ENCODE data around the gene PLEKHG4. TPM values are rescaled to one million over a fixed set of nuclear protein-coding genes. Genes with fewer than 3 reads are reported as not detected.

The PLEKHG4 gene
- total RNA-seq, 1 experiment from 2014 or later, result 12.9 TPM

DNA sequence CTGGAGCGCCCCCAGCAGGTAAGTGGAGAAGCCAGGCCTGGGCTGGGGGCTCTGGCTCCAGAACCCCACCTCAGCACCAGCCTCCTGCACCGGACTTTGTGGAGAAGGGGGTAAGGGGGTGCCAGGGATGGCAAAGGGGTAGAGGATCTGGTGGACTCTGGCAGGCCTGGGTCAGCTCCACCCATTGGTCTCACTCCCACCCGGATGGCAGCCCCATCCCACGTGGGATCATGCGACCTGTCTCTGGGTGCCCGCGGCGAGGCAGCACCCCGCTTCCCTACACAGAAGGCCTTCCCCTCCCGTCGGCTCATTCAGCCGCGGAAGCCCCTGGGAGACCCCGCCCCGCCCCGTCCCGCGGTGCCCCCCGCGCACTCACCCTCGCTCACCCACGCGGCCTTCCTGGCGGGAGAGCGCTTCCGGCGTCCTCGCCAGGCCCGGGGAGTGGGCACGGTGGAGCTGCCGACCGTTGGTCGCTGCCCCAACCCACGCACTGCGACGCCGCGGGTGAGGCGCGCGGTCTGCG, 498 bp upstream of the PLEKHG4 start:
- in situ Hi-C loops (cut with HindIII; ENCODE audit: low pct_unique_long_range_greater_than_20kb, low sequenced_read_pairs), result no loop called here
- peak; percentile 28 for DNase-seq (ENCODE audit: low read depth, low spot score)

DNA sequence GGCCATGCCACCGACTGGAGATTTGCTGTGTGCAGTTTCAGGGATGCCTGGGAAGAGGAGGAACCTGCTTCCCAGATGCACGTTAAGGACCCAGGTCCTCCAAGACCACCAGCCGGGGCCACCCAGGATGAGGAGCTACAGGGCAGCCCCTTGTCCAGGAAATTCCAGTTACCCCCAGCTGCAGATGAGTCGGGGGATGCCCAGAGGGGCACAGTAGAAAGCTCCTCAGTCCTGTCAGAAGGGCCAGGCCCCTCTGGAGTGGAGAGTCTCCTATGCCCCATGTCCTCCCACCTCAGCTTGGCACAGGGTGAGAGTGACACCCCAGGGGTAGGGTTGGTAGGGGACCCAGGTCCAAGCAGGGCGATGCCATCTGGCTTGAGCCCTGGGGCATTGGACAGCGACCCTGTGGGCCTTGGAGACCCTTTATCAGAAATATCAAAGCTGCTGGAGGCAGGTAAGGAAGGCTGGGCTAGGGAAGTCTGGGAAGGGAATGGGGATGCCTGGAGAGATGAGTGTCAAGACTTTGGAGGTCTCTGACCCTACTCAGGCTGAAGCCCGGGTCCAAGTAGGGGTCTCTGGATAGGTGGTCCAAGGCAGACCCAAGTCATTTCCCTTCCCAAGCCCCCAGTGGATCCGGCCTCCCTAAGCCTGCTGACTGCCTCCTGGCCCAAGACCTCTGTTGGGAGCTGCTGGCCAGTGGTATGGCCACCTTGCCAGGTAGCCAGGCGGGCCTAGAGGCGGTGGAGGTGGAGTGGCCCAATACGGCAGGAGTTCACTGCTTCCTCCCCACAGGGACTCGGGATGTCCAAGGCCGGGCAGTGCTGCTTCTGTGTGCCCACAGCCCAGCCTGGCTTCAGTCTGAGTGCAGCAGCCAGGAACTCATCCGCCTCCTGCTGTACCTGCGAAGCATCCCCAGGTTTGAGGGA, 1.0 kb downstream of the PLEKHG4 start:
- no peak for DNase-seq (ENCODE audit: low read depth, low spot score)
- in situ Hi-C loops (cut with HindIII; ENCODE audit: low pct_unique_long_range_greater_than_20kb, low sequenced_read_pairs), result no loop called here

DNA sequence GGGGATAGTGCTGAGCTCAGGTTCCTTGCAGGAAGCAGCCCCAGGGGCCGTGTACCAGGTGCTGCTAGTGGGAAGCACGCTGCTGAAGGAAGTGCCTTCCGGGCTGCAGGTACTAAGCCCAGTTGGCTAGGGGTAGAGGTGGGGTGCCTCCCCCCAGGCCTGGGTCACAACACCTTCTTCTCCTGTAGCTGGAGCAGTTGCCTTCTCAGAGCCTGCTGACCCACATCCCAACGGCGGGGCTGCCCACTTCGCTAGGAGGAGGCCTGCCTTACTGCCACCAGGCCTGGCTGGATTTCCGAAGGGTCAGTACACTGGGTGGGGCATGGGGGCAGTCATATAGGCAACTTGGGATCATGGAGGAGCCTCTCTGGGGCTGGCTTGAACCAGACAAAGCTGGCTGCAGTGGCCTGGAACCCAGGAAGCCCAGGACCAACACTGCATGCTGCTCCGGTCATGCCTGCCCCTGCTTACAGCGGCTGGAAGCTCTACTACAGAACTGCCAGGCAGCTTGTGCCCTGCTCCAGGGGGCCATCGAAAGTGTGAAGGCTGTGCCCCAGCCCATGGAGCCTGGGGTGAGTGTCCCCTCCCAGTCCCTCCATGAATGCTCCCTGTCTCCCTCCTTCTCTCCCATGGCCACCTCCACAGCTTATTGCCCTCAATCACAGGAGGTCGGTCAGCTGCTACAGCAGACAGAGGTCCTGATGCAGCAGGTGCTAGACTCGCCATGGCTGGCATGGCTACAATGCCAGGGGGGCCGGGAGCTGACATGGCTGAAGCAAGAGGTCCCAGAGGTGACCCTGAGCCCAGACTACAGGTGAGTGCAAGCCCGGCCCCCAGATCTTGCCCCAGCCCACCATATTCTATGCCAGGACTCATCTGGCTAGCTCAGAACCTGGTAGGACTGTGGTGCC, 2.5 kb downstream of the PLEKHG4 start:
- in situ Hi-C loops (cut with HindIII; ENCODE audit: low pct_unique_long_range_greater_than_20kb, low sequenced_read_pairs), result no loop called here
- no peak for DNase-seq (ENCODE audit: low read depth, low spot score)

DNA sequence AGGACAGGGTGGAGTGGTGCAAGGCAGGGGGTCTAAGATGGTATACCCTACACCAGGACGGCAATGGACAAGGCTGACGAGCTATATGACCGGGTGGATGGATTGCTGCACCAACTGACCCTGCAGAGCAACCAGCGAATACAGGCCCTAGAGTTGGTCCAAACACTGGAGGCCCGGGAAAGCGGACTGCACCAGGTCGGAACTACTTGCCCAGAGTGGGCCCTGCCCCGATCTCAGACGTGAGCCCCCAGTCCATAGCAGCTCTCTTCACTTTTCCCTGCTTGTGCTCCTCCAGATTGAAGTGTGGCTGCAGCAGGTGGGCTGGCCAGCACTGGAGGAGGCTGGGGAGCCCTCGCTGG, 3.1 kb downstream of the PLEKHG4 start:
- in situ Hi-C loops (cut with HindIII; ENCODE audit: low pct_unique_long_range_greater_than_20kb, low sequenced_read_pairs), result no loop called here

DNA sequence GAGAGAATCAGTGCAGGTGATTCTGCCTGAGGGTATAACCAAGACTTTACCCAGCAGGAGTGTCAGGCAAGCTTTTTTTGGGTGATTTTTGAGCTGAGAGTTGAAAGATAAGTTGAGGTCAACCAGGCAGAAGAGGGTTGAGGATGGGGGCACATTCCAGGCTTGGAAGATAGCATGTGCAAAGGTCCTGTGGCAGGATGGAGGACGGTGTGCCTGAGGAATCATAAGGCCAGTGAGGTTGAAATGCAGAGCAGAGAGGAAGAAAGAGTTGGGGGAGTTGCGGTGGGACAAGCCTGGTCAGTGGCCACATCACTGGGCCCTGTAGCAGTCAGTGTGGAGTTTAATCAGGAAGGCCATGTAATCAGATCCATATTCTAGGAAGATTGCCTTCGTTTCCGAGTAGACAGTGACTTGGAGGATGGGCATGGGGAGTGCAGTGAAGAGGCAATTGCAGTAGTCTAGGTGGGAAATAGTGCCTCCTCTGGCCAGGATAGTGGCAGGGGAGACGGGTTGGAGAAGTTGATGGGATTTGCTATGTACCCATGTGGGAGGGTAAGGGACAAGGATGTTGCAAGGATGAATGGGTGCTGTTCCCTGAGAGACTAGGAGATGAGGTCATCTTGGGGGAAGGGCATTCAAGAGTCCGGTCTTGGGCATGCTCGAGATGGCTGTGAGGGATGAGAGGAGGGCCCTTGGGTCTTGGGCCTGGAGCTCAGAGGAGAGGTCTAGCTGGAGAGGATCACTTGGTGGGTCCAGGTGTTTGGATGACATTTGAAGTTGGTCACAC, 3.9 kb downstream of the PLEKHG4 start:
- in situ Hi-C loops (cut with HindIII; ENCODE audit: low pct_unique_long_range_greater_than_20kb, low sequenced_read_pairs), result no loop called here
- DNase-seq (ENCODE audit: low read depth, low spot score), result no peak

More for the DNA sequence above, 3.1 kb downstream of the PLEKHG4 start:
- no peak for DNase-seq (ENCODE audit: low read depth, low spot score)

DNA sequence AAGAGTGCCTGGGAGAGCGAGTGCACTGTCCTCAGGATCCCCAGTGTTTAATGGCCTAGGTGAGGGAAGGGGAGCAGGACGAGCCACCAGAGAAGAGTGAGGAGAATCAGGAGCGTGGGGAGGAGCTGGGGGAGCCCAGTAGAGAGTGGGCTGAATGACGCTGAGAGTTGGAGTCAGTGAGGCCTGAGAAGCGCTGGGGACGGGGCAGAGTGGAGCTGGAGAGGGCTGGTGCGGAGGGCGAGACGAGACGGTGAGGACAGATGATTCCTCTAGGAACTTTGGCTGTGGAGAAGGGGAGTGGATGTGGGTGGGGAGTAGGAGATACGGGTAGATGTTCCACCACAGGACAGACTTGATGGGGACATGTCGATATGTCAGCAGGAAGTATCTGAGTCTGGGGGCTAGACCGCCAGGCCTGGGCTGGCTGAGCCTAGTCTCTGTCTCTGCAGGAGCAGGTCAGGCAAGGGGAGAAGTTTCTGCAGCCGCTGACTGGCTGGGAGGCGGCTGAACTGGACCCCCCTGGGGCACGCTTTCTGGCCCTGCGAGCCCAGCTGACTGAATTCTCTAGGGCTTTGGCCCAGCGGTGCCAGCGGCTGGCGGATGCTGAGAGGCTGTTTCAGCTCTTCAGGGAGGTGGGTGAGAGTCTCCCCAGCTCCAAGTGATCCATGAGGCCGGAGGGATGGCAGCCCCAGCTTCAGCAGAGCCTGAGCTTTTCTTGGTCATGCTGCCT, 4.7 kb downstream of the PLEKHG4 start:
- no peak for DNase-seq (ENCODE audit: low read depth, low spot score)
- in situ Hi-C loops (cut with HindIII; ENCODE audit: low pct_unique_long_range_greater_than_20kb, low sequenced_read_pairs), result no loop called here

DNA sequence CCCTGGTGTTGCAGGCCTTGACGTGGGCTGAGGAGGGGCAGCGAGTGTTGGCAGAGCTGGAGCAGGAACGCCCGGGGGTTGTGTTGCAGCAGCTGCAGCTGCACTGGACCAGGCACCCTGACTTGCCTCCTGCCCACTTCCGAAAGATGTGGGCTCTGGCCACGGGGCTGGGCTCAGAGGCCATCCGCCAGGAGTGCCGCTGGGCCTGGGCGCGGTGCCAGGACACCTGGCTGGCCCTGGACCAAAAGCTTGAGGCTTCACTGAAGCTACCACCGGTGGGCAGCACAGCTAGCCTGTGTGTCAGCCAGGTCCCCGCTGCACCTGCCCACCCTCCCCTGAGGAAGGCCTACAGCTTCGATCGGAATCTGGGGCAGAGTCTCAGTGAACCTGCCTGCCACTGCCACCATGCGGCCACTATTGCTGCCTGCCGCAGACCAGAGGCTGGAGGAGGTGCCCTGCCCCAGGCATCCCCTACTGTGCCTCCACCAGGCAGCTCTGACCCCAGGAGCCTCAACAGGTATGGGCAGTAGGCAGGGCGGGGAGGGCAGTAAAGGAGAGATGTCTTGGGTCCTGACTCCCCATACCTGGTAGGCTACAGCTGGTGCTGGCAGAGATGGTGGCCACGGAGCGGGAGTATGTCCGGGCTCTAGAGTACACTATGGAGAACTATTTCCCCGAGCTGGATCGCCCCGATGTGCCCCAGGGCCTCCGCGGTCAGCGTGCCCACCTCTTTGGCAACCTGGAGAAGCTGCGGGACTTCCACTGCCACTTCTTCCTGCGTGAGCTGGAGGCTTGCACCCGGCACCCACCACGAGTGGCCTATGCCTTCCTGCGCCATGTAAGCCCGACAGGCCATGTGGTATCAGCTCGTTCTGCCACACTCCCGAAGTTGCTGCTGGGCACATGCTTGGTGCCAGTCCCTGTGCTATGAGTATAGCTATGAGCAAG, 5.6 kb downstream of the PLEKHG4 start:
- in situ Hi-C loops (cut with HindIII; ENCODE audit: low pct_unique_long_range_greater_than_20kb, low sequenced_read_pairs), result no loop called here
- peak; percentile 43 for DNase-seq (ENCODE audit: low read depth, low spot score)

DNA sequence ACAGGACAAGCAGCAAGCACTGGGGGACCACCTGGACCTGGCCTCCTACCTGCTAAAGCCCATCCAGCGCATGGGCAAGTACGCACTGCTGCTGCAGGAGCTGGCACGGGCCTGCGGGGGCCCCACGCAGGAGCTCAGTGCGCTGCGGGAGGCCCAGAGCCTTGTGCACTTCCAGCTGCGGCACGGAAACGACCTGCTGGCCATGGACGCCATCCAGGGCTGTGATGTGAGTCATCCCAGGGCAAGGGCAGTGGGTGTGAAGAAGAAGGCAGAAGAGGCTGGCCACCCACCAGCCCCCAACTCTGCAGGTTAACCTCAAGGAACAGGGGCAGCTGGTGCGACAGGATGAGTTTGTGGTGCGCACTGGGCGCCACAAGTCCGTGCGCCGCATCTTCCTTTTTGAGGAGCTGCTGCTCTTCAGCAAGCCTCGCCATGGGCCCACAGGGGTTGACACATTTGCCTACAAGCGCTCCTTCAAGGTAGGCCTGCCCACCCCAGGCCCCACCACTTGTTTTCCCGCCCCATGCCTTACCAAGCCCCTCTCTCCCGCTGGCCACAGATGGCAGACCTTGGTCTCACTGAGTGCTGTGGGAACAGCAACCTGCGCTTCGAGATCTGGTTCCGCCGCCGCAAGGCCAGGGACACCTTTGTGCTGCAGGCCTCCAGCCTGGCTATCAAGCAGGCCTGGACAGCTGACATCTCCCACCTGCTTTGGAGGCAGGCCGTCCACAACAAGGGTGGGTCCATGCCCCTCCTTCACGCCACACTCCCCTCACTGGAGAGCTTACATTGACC, 7.3 kb downstream of the PLEKHG4 start:
- no peak for DNase-seq (ENCODE audit: low read depth, low spot score)
- in situ Hi-C loops (cut with HindIII; ENCODE audit: low pct_unique_long_range_greater_than_20kb, low sequenced_read_pairs), result no loop called here

DNA sequence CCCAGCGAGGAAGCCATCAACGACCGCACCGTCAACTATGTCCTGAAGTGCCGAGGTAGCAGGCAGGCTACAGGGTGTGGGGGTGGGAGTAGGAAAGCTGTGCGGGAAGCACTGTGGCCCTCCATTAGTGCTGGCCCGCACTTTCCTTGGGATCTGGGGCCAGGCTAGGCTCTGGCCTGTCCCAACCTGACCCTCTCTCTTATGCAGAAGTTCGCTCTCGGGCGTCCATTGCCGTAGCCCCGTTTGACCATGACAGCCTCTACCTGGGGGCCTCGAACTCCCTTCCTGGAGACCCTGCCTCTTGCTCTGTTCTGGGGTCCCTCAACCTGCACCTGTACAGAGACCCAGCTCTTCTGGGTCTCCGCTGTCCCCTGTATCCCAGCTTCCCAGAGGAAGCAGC, 8.6 kb downstream of the PLEKHG4 start:
- DNase-seq (ENCODE audit: low read depth, low spot score), result no peak
- in situ Hi-C loops (cut with HindIII; ENCODE audit: low pct_unique_long_range_greater_than_20kb, low sequenced_read_pairs), result no loop called here

DNA sequence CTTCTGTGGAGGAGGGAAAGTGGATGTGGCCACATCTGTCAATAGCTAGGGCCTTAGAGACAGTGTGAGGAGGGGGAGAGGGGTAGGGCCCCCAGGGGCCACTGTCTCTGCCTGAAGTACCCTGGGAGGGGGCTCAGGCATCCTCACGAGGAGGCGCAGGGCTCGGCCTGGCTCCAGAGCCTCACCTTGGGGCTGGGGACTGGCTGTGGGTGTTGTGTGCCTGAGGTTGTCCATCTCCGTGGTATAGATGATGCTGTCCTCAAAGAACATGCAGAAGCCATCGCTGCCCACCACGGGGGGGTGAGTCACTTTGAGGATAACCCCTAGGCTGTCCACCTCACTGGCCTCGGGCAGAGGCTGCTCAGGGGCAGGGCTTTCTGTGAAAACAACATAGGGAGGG, 12.1 kb downstream of the PLEKHG4 start:
- no peak for DNase-seq (ENCODE audit: low read depth, low spot score)
- in situ Hi-C loops (cut with HindIII; ENCODE audit: low pct_unique_long_range_greater_than_20kb, low sequenced_read_pairs), result no loop called here

DNA sequence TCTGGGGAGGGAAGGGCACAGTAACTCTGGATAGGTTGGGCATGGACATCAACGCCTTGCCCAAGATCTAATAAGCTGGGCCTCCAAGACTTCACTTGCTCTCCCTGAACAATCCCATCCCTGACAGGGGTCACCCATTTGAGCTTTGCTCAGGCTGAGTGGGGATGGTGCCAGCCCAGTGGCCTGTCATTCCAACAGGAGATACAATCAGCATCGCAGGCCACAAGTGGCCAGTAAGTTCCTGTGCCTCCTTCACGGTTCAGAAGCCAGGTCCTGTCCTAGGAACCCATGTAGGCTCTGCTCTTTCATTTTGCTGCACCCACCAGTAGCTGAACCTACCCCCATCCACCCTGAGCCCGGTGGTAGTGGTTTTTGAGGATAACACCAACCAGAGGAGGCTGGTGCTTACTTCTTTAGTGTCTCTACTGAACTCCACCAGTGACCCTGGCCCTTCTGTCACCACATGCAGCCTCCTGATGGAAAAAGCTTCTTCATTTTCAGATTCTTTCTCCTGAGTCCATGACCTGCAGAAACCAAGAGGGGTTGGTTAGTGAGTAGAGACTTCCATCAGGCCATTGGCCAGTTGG, 14.9 kb downstream of the PLEKHG4 start:
- in situ Hi-C loops (cut with HindIII; ENCODE audit: low pct_unique_long_range_greater_than_20kb, low sequenced_read_pairs), result no loop called here
- no peak for DNase-seq (ENCODE audit: low read depth, low spot score)

DNA sequence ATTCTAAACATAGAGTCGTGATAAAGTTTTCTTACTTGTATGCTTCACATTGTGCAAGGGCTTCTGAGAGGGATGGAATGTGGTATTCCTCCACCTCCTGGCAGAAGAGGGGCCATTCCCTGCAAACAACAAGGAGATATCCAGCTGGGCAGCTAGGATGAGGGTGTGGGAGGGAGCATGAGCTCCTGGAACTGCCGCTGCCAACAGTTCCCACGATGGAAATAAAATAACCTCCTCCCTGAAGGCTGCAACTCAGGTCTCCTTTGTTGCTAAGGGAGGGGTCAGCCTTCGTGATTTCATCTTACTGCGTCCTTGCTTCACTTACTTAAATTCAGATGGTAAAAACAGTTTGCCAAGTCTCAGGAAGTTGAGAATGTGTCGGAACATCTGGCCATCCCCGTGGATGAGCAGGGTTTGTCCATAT, 15.6 kb downstream of the PLEKHG4 start:
- in situ Hi-C loops (cut with HindIII; ENCODE audit: low pct_unique_long_range_greater_than_20kb, low sequenced_read_pairs), result no loop called here
- DNase-seq (ENCODE audit: low read depth, low spot score), result no peak

DNA sequence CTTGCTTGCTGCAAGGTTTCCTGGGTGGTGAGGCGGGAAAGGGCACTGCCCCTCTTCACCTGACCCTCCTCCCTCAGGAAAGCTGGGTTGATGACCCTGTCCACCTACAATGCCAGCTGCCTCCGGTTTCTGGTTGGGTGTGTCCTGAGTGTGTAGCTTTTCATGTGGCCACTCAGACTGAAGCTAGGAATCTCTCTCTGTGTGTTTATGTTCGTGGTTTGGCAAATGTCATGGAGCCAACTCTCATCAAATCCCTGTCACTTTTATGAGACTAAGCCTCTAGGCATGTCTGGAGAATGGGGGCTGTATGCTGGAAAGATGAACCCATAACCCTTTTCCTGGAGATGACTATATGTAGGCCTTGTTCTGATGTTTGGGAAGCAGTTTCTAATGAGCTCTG, 17.1 kb downstream of the PLEKHG4 start:
- DNase-seq (ENCODE audit: low read depth, low spot score), result no peak
- in situ Hi-C loops (cut with HindIII; ENCODE audit: low pct_unique_long_range_greater_than_20kb, low sequenced_read_pairs), result no loop called here

DNA sequence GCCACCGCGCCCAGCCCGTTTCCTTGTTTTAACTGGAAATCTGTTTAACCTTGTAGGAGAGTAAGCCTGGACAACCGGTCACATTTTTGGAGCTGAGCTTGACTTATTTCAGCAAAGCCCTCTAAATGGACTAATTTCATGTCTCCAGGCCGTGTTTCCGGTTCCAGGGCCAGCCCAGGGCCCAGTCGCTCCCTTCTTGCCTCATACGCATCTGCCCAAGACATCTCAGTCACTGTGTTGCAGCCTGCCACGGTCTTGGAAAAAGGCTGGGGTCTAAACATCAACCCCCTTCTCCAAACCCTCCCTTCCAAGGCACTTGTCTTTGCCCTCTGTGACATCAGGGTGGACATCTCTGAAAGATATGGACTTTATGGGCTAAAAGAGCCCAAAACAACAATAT, 18.9 kb downstream of the PLEKHG4 start:
- no peak for DNase-seq (ENCODE audit: low read depth, low spot score)
- in situ Hi-C loops (cut with HindIII; ENCODE audit: low pct_unique_long_range_greater_than_20kb, low sequenced_read_pairs), result no loop called here

DNA sequence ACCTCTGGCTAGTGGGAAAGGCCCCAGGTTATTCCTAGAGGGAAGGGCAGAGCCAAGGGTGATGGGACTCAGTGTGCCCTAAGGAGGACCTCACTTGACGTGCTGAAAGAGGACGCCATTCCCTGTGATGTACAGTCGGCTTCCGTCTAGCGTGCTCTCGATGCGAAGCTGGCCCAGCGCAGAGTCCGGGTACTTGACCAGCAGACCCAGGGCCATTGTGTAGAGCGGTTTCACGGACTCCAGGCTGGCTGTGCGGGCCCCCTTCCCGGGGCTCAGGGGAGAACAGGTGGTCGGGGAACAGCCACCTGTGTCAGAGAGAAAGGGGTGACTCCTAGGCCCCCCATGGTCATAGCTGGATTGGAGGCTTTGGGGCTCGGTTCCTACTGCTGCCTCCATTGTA, 19.9 kb downstream of the PLEKHG4 start:
- no peak for DNase-seq (ENCODE audit: low read depth, low spot score)
- in situ Hi-C loops (cut with HindIII; ENCODE audit: low pct_unique_long_range_greater_than_20kb, low sequenced_read_pairs), result no loop called here

All from SK-MEL-5 (cell line).